Neural cell (in vitro differentiated cells): ENCODE results near the gene RPA3.

ENCODE experiments used
- CTCF ChIP-seq: fragments of 450-650 bp; IDR thresholded peaks from 2 replicates; pipeline ENCODE4 v1.5.1; 2014; ENCODE audit warnings: antibody characterized with exemption, mild to moderate bottlenecking, moderate library complexity; ENCODE audit not compliant: poor library complexity, severe bottlenecking
- EZH2 ChIP-seq: fragments of 200-600, 300-800 bp; shearing (Covaris generic), sonication (generic); IDR thresholded peaks from 2 replicates; pipeline ENCODE4 v1.6.1; 2014; ENCODE audit warnings: antibody characterized with exemption, low read length, borderline replicate concordance, mild to moderate bottlenecking; ENCODE audit not compliant: insufficient read depth, poor library complexity, severe bottlenecking

- no peak for TF ChIP-seq CTCF
- TF ChIP-seq EZH2, result no peak
These were observed 47.0 kb upstream of the RPA3 start for GRCh38 chr7:7765422-7765821.
